Measurements from ENCODE around the gene UBE2I.
"Not testable (repeated sequence)": the region's sequence is repeated elsewhere in the genome, so short reads cannot be mapped to it uniquely, and the experiment has no call there.

GRCh38 chr16:1328136-1328535 is 18.7 kb downstream of the UBE2I start:
- TF ChIP-seq CTCF (IDR thresholded peaks at IDR 0.05); POLR2AphosphoS5 (IDR thresholded peaks at IDR 0.05); POLR2A (IDR thresholded peaks at IDR 0.05); EP300 (IDR thresholded peaks at IDR 0.05; ENCODE audit: low read depth): not testable (repeated sequence)

Data from transverse colon (tissue), 4 donors.